Right hindlimb (tissue), 1 donor: Measurements from ENCODE around the gene PRSS22.
A peak's percentile ranks its signal among the peaks of the same experiment; 100 is the strongest.

Experiments used
- DNase-seq: peaks from one replicate; pipeline ENCODE4 v3.0.0-alpha.2; 2018

The PRSS22 gene

DNA sequence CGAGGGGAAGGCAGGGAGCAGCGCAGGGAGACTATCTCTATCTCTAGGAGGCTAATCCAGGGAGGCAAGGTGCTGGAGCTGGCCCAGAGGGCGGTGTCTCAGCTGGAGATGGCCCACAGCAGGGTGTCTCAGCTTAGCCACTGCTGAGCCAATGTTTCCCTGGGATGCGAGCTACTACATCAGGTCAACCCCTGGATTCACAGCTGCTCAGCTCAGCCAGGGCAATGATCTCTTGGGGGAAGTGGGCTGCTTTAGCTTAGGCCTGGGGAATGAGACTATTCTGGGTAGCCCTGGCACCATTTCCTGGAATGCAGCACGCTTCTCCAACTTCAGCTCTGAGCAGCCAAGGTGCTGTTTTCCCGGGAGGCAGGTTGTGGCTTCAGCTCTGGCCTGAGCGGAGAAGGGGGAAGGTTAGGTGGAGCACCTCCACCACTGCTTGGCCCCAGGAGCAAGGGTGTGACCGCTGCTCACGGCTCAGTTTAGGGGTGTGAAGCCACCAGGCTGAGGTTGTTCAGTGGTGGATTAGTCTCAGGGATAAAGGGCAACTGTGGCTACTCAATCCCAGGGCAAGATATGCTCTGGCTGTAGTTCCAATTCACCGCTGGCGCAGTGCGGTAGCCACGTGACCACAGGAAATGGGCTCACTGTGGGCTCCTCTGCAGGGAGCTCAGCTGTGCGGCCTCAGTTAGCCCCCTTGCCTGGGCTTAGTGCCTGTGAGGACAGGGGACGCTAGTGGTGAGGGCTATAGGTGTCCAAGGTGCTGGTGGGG lies 46.1 kb downstream of the PRSS22 start:
- DNase-seq: peak; percentile 12

GRCh38 chr16:2810651-2811050 lies 47.3 kb downstream of the PRSS22 start:
- no peak for DNase-seq

GRCh38 chr16:2809149-2809760 lies 48.7 kb downstream of the PRSS22 start:
- DNase-seq: no peak

DNA sequence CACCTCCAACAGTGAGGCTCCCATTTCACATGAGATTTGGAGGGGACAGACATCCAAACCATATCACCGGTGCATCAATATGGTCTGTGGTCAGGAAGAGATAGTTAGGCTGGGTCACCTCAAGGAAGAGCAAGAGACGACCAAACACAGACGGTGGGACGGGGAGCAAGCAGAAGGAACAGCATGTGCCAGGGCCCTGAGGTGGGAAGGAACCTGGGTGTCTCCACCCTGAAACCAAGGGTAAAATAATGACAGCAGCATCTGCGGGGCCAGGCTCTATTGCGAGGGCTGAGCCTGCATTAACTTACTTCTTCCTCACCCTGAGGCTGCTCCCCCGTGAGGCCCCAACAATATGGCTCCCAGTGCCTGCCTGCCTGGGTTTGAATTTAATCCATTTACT lies 49.8 kb downstream of the PRSS22 start:
- peak; percentile 2 for DNase-seq

DNA sequence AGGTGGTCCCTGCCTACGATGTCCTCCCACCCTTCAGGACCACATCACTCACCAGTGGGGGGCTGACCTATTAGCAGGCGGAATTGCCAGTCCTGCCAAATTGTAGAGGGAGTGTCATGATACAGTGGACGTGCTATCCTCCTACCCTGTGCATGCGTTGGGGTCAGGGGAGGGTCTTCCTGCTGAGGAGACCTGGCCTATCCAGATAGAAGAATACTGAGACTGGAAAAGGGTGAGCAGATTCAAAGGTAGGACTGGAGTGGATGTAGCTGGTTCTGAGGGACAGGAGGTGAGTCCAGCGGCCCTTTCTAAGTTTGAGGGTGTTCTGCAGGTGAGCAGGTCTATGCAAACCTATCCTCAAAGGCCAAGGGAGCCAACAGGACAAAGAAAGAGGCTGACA lies 51.7 kb downstream of the PRSS22 start:
- peak; percentile 6 for DNase-seq

DNA sequence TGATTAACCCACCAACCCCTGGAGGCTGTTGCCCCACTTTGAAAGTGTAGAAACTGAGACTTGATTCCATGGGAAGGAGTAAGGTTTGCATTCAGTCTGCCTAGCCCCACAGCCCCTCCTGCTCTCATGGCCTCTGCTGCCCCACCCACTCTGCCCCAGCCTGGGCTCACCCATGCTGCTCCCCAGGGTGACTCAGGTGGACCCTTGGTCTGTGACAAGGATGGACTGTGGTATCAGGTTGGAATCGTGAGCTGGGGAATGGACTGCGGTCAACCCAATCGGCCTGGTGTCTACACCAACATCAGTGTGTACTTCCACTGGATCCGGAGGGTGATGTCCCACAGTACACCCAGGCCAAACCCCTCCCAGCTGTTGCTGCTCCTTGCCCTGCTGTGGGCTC lies 53.2 kb downstream of the PRSS22 start:
- peak; percentile 10 for DNase-seq

GRCh38 chr16:2803545-2804195 lies 54.3 kb downstream of the PRSS22 start:
- no peak for DNase-seq
